Measurements from ENCODE around the gene SH3RF3.

- TF ChIP-seq, protein P1, sequence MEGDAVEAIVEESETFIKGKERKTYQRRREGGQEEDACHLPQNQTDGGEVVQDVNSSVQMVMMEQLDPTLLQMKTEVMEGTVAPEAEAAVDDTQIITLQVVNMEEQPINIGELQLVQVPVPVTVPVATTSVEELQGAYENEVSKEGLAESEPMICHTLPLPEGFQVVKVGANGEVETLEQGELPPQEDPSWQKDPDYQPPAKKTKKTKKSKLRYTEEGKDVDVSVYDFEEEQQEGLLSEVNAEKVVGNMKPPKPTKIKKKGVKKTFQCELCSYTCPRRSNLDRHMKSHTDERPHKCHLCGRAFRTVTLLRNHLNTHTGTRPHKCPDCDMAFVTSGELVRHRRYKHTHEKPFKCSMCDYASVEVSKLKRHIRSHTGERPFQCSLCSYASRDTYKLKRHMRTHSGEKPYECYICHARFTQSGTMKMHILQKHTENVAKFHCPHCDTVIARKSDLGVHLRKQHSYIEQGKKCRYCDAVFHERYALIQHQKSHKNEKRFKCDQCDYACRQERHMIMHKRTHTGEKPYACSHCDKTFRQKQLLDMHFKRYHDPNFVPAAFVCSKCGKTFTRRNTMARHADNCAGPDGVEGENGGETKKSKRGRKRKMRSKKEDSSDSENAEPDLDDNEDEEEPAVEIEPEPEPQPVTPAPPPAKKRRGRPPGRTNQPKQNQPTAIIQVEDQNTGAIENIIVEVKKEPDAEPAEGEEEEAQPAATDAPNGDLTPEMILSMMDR (IDR thresholded peaks at IDR 0.05), result no peak
- TF ChIP-seq POLR2AphosphoS5 (IDR thresholded peaks at IDR 0.05), result no peak
- TF ChIP-seq EP300 (IDR thresholded peaks at IDR 0.05), result no peak
- no peak for TF ChIP-seq POLR2A (IDR thresholded peaks at IDR 0.05)
Measured at GRCh38 chr2:109243526-109244303, 114.7 kb downstream of the SH3RF3 start.

All from upper lobe of left lung (tissue), 4 donors.